ENCODE data around the gene NOD2.

The NOD2 gene

GRCh38 chr16:50722960-50723359 lies 29.6 kb downstream of the NOD2 start:
- TF ChIP-seq GATA2 (IDR thresholded peaks at IDR 0.05; ENCODE audit: low read depth, low read length) (no peak), GATA3 (IDR thresholded peaks at IDR 0.05; ENCODE audit: low read depth, low read length) (no peak)

- no peak for TF ChIP-seq GATA3 (IDR thresholded peaks at IDR 0.05; ENCODE audit: low read depth, low read length)
- TF ChIP-seq GATA2 (IDR thresholded peaks at IDR 0.05; ENCODE audit: low read depth, low read length) = no peak
These were observed 30.9 kb downstream of the NOD2 start for GRCh38 chr16:50724306-50724705.

GRCh38 chr16:50731130-50731988 lies 38.0 kb downstream of the NOD2 start:
- TF ChIP-seq GATA3 (IDR thresholded peaks at IDR 0.05; ENCODE audit: low read depth, low read length) (no peak), GATA2 (IDR thresholded peaks at IDR 0.05; ENCODE audit: low read depth, low read length) (no peak)

GRCh38 chr16:50731989-50732832 lies 38.8 kb downstream of the NOD2 start:
- TF ChIP-seq GATA2 (IDR thresholded peaks at IDR 0.05; ENCODE audit: low read depth, low read length) = no peak
- no peak for TF ChIP-seq GATA3 (IDR thresholded peaks at IDR 0.05; ENCODE audit: low read depth, low read length)

- TF ChIP-seq GATA2 (IDR thresholded peaks at IDR 0.05; ENCODE audit: low read depth, low read length) (no peak), GATA3 (IDR thresholded peaks at IDR 0.05; ENCODE audit: low read depth, low read length) (no peak)
These were observed 40.1 kb downstream of the NOD2 start for GRCh38 chr16:50733468-50733867.

GRCh38 chr16:50735629-50736122 lies 42.3 kb downstream of the NOD2 start:
- TF ChIP-seq GATA2 (IDR thresholded peaks at IDR 0.05; ENCODE audit: low read depth, low read length) = no peak
- no peak for TF ChIP-seq GATA3 (IDR thresholded peaks at IDR 0.05; ENCODE audit: low read depth, low read length)

GRCh38 chr16:50736448-50736847 lies 43.0 kb downstream of the NOD2 start:
- TF ChIP-seq GATA2 (IDR thresholded peaks at IDR 0.05; ENCODE audit: low read depth, low read length) = no peak
- TF ChIP-seq GATA3 (IDR thresholded peaks at IDR 0.05; ENCODE audit: low read depth, low read length) = no peak

- TF ChIP-seq GATA3 (IDR thresholded peaks at IDR 0.05; ENCODE audit: low read depth, low read length) = no peak
- TF ChIP-seq GATA2 (IDR thresholded peaks at IDR 0.05; ENCODE audit: low read depth, low read length) = no peak
These were observed 44.1 kb downstream of the NOD2 start for GRCh38 chr16:50737420-50737959.

GRCh38 chr16:50739031-50739430 lies 45.6 kb downstream of the NOD2 start:
- TF ChIP-seq GATA3 (IDR thresholded peaks at IDR 0.05; ENCODE audit: low read depth, low read length) = no peak
- no peak for TF ChIP-seq GATA2 (IDR thresholded peaks at IDR 0.05; ENCODE audit: low read depth, low read length)

GRCh38 chr16:50740736-50741135 lies 47.3 kb downstream of the NOD2 start:
- TF ChIP-seq GATA2 (IDR thresholded peaks at IDR 0.05; ENCODE audit: low read depth, low read length) = no peak
- TF ChIP-seq GATA3 (IDR thresholded peaks at IDR 0.05; ENCODE audit: low read depth, low read length) = no peak

- TF ChIP-seq GATA3 (IDR thresholded peaks at IDR 0.05; ENCODE audit: low read depth, low read length) (no peak), GATA2 (IDR thresholded peaks at IDR 0.05; ENCODE audit: low read depth, low read length) (no peak)
These were observed 47.9 kb downstream of the NOD2 start for GRCh38 chr16:50741225-50741780.

GRCh38 chr16:50741781-50742575 lies 48.6 kb downstream of the NOD2 start, which contains the start of gene CYLD:
TSS of gene CYLD (plus strand) at chr16:50742086. CDS start at chr16:50749699, 7,613 bp downstream.
- TF ChIP-seq GATA3 (IDR thresholded peaks at IDR 0.05; ENCODE audit: low read depth, low read length) (no peak), GATA2 (IDR thresholded peaks at IDR 0.05; ENCODE audit: low read depth, low read length) (no peak)

GRCh38 chr16:50742576-50743200 lies 49.3 kb downstream of the NOD2 start:
- TF ChIP-seq GATA3 (IDR thresholded peaks at IDR 0.05; ENCODE audit: low read depth, low read length) (no peak), GATA2 (IDR thresholded peaks at IDR 0.05; ENCODE audit: low read depth, low read length) (no peak)

All from SH-SY5Y (cell line).